Measurements from ENCODE around the gene CALN1.
"Not testable (repeated sequence)": the region's sequence is repeated elsewhere in the genome, so short reads cannot be mapped to it uniquely, and the experiment has no call there.

- not testable (repeated sequence) for TF ChIP-seq CTCF, POLR2A (IDR thresholded peaks at IDR 0.05)
These were observed 589.7 kb downstream of the CALN1 start for GRCh38 chr7:71822406-71822805.
